Aortic smooth muscle cell (primary cell): ENCODE data around the gene GTF2A1L. TPM values are rescaled to one million over a fixed set of nuclear protein-coding genes. Genes with fewer than 3 reads are reported as not detected.

Experiments
- total RNA-seq: library from RNA; depleted of rRNA; stranded (reverse); fragments of >200 nt; gene quantifications from 2 replicates; pipeline ENCODE4 v1.2.3, GENCODE V29; 2014

Gene GTF2A1L
- total RNA-seq = 3.5 and 4.9 TPM in 2 replicates

GRCh38 chr2:48617618-48618017 lies at the start of gene GTF2A1L:
TSS of gene GTF2A1L (plus strand) at chr2:48617856. CDS start at chr2:48617875, 19 bp downstream.

Other genes with a start within 250 kb of the GTF2A1L start
- 19.3 and 23.6 TPM in 2 replicates for gene PPP1R21, start 177.1 kb upstream of the GTF2A1L start, total RNA-seq
- 14.9 and 23.1 TPM in 2 replicates for gene STON1, start 87.7 kb upstream of the GTF2A1L start, total RNA-seq
- gene LHCGR, start 137.9 kb downstream of the GTF2A1L start, total RNA-seq = not detected in 2 replicates